Adipocyte (in vitro differentiated cells): Measurements from ENCODE around the gene CSMD2.

ENCODE experiments used
- DNase-seq: peaks from one replicate; pipeline ENCODE4 v3.0.0-alpha.2; 2015; ENCODE audit warnings: low read depth
- H3K27me3 ChIP-seq: replicated peaks from 2 replicates; pipeline ENCODE4 v1.7.0; 2013; ENCODE audit warnings: mild to moderate bottlenecking, low read length, moderate library complexity; ENCODE audit not compliant: control insufficient read depth, insufficient read depth
- H3K36me3 ChIP-seq: 2 replicates; pipeline ENCODE4 v1.7.0; 2013; ENCODE audit warnings: low read length, mild to moderate bottlenecking, moderate library complexity; ENCODE audit not compliant: control insufficient read depth, insufficient read depth, severe bottlenecking
- H3K4me1 ChIP-seq: 2 replicates; pipeline ENCODE4 v1.7.0; 2013; ENCODE audit warnings: mild to moderate bottlenecking, low read length, moderate library complexity; ENCODE audit not compliant: control insufficient read depth, insufficient read depth
- H3K4me3 ChIP-seq: 2 replicates; pipeline ENCODE4 v1.7.0; 2013; ENCODE audit warnings: mild to moderate bottlenecking, low read length, moderate library complexity
- H3K9ac ChIP-seq: 2 replicates; pipeline ENCODE4 v1.7.0; 2013; ENCODE audit warnings: mild to moderate bottlenecking, low read length, moderate library complexity
- H3K9me3 ChIP-seq: 2 replicates; pipeline ENCODE4 v1.7.0; 2013; ENCODE audit warnings: mild to moderate bottlenecking, low read length, moderate library complexity; ENCODE audit not compliant: control insufficient read depth

The CSMD2 gene

DNA sequence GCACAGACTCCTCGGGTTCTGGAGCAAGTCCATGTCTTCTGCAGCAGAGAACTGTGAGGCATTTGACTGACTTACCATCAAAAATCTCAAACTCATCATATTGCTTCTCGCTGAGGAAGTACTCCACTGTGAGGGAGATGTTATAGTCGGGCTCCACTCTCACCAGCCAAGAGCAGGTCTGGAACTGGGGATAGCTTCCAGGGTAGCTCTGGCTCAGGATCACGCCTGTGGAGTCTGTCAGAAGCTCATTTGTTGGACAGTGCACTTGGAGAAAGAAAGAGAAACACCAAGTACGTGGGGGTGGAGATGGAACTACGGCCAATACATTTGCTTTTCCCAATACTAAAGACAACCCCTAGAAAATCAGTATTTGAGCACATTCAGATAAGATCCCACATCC, 581.5 kb downstream of the CSMD2 start:
- H3K9me3 ChIP-seq: no peaks in the 10 kb centered on the region
- no peaks in the 10 kb centered on the region for H3K27me3 ChIP-seq
- no peaks in the 10 kb centered on the region for H3K36me3 ChIP-seq
- H3K4me3 ChIP-seq: no peak overlapping the region
- H3K4me1 ChIP-seq: peaks cover 5% of the 10 kb centered on the region
- DNase-seq: no peak
- no peak overlapping the region for H3K9ac ChIP-seq

DNA sequence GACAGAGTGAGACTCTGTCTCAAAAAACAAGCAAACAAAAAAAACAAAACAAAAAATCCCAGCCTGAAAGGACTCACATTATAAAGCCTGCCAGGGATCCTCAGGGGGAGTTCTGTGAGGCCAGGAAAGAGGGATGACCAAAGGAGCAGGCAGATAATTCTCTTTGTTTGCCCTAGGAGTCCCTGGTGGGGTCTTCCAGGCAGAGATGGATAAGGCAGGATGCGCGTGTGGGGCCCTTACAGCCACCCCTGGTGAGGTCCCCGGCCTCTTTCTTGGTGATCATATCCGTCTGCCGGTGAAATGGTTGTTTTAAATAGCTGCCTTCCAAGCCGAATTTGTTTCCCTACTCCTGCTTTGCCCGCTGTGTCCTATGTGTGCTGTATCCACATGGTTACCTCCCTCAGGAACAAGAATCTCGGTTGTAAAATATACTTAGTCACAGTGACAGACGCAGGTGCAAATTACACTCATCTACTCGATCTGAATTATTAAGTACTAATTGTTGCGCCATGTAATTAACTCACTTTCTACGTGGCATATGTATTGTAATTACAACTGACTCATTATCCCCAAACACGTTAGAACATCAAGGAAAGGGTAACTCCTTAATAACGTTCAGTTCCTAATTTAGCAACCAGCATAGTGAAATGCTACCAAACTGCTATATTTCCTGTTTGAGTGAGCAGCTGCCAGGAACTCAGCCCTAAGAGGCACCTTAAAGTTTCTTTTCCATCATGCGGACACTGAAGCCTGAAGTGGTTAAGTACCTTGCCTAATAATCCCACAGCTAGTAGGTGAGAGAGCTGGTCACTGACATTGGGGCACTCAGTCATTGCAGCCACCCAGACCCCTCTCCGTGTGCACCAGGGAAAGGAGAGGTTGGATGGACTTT, 586.2 kb downstream of the CSMD2 start:
- Histone ChIP-seq H3K36me3 (peaks cover 4% of the 10 kb centered on the region), H3K9ac (no peak overlapping the region), H3K4me1 (no peaks in the 10 kb centered on the region), H3K27me3 (no peaks in the 10 kb centered on the region), H3K4me3 (no peak overlapping the region), H3K9me3 (no peaks in the 10 kb centered on the region)
- no peak for DNase-seq

DNA sequence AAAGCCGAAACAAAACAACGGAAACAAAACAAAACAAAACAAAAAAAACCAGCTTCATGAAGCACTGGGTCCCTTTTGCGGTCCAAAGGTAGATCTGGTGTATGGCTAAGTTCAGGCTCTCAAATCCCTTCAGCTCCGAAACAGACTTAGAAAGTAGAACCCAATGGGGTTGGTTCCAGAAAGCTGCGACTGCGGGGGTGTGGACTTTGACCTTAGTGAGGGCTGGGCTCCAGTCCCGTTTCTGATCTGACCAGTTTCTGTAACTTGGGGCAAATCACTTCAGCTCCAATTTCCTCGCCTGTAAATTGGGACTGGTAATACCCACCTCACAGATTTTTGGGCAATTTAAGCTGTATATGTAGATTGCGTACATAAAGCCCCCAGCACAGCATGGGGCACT, 587.4 kb downstream of the CSMD2 start:
- H3K27me3 ChIP-seq: no peaks in the 10 kb centered on the region
- H3K4me3 ChIP-seq: no peak overlapping the region
- no peaks in the 10 kb centered on the region for H3K4me1 ChIP-seq
- no peaks in the 10 kb centered on the region for H3K9me3 ChIP-seq
- no peak overlapping the region for H3K9ac ChIP-seq
- DNase-seq: no peak
- H3K36me3 ChIP-seq: peaks cover 4% of the 10 kb centered on the region

DNA sequence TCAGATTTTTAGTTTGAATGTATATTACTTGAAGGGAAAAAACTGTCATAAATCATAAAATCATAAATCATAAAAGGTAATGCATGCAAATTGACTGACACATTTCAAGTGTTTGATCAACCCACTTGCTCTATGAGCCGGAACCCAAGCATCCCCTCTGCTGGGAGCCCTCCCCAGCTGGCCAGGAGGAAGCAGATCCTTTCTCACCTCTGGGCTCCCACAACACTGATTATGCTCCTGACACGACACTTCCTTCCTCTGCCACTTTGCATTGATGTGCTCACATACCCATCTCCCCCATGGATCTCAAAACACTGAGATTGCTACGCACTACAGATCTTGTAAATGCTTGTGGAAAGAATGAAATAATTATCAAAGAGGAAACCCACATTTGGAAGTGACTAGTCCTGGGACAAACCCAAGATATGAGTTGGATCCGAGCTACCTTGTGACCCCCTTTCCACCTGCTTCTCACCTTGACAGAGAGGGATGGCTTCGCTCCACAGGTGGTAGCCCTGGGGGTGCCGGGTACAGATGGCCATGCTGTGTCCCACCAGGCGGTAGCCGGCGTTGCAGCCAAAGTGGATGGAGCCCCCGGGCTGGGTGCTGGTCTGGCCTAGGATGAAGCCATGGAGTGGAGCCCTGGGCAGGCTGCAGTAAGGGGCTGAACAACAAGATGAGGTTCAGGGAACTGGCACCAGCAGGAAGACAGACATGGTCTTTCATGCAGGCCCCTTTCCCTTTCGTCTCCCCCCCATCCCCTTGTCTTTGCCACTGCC, 588.0 kb downstream of the CSMD2 start:
- H3K36me3 ChIP-seq: peaks cover 4% of the 10 kb centered on the region
- no peaks in the 10 kb centered on the region for H3K9me3 ChIP-seq
- no peak for DNase-seq

DNA sequence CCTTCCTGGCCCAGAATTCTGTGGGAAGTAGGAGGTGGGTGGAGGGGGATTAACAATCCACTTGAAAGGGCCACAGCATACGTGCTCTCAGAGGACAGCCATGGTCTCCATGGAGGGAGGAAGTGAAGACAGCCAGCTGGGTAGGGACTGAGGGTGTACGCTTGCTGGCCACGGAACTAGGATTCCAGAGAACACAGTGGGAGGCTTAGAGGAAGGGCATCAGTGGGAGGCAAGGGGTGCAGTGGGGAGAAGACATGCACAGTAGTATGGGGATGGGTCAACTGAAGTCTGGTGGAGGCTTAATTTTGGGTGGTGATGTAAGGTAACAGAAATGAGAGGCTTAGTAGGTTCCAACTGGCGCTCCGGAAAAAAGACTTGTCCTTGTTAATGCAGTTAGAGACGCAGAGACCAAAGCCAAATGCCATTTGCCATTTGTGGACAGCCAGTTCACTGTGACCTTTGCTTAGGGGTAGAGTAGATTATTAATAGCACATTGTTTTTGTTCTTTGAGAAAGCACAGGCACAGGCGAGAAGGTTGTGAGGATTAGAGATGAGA, 589.6 kb downstream of the CSMD2 start:
- Histone ChIP-seq H3K9ac (no peak overlapping the region), H3K27me3 (no peaks in the 10 kb centered on the region), H3K36me3 (peaks cover 17% of the 10 kb centered on the region), H3K4me3 (no peak overlapping the region), H3K4me1 (no peaks in the 10 kb centered on the region), H3K9me3 (no peaks in the 10 kb centered on the region)
- DNase-seq: no peak

More for the DNA sequence above, 588.0 kb downstream of the CSMD2 start:
- Histone ChIP-seq H3K4me1 (no peaks in the 10 kb centered on the region), H3K27me3 (no peaks in the 10 kb centered on the region), H3K4me3 (no peak overlapping the region), H3K9ac (no peak overlapping the region)

DNA sequence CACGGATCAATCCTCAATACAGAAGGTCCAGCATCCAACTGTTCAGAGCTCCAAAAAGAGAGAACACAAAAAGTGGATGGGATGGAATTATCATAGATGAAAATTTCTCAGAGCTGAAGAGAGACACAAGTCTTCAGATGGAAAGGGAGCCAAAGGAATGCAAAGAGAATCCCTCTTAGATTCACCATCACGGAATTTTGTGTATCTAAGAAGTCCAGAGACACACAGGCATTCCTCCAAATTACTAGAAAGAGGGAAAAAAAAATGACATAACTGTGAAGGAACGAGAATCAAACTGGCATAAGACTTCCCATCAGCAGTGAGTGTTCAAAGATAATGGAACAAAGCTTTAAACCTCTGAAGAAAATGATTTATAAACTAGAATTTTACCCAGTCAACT, 591.4 kb downstream of the CSMD2 start:
- Histone ChIP-seq H3K9ac (no peak overlapping the region), H3K9me3 (no peaks in the 10 kb centered on the region), H3K4me1 (no peaks in the 10 kb centered on the region), H3K27me3 (no peaks in the 10 kb centered on the region), H3K36me3 (peaks cover 17% of the 10 kb centered on the region), H3K4me3 (no peak overlapping the region)
- no peak for DNase-seq

DNA sequence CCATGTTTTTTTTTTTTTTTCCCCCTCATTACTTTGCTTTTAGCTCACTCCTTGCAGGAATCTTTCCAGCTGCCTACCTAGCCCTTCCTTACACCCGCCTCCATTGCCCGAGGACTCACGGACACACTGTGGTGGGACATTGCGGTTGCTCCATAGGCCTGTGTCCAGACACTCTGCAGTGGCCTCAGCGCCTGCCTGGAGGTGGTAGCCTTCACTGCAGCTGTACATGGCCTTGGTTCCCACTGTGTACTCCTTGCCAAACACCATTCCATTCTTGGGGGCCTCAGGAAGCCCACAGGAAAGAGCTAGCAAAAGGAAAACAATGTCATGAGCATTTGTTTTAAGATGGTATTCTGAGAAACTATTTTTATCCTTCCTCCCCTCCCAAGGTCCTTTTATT, 592.6 kb downstream of the CSMD2 start:
- Histone ChIP-seq H3K9me3 (no peaks in the 10 kb centered on the region), H3K4me3 (no peak overlapping the region), H3K36me3 (peaks cover 17% of the 10 kb centered on the region), H3K9ac (no peak overlapping the region), H3K4me1 (no peaks in the 10 kb centered on the region), H3K27me3 (no peaks in the 10 kb centered on the region)
- no peak for DNase-seq

DNA sequence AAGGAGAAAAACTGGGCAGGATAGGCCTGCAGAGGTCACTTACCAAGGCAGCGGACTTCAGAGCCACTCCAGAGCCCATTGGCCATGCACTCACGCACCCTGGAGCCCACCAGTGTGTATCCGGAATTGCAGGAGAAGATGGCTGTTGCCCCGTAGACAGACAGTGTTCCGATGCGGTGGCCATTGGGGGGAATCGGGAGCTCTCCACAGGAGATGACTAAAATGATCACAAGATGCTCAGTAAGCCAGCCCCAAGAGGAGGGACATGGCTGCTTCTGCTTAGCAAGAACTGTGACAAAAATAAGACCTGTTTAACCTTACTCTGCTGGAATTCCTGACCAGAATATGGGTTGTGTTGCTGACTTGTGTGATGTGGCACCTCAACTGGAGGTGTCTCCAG, 595.7 kb downstream of the CSMD2 start:
- Histone ChIP-seq H3K36me3 (peaks cover 13% of the 10 kb centered on the region), H3K4me1 (no peaks in the 10 kb centered on the region), H3K9me3 (no peaks in the 10 kb centered on the region), H3K4me3 (no peak overlapping the region), H3K27me3 (no peaks in the 10 kb centered on the region), H3K9ac (no peak overlapping the region)
- DNase-seq: no peak

DNA sequence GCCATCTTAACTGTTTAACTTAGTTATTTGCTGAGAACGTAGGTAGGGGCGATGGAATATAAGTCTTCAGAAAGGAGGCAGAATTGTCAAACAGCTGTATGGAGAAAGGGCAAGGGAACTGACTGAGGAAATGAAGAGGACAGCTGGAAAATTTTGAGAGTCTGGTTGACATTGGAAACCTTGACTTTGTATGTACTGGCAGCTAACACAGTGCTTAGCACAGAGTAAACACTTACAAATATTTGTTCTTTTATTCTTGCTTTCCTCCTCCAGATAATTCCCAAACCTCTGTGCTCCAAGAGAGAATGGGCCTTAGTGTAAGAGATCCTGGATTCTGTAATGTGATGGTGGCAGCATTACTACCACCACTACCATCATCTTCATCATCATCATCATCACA, 601.3 kb downstream of the CSMD2 start:
- Histone ChIP-seq H3K4me3 (no peak overlapping the region), H3K4me1 (no peaks in the 10 kb centered on the region), H3K9ac (no peak overlapping the region), H3K9me3 (no peaks in the 10 kb centered on the region), H3K27me3 (no peaks in the 10 kb centered on the region), H3K36me3 (no peaks in the 10 kb centered on the region)
- no peak for DNase-seq

DNA sequence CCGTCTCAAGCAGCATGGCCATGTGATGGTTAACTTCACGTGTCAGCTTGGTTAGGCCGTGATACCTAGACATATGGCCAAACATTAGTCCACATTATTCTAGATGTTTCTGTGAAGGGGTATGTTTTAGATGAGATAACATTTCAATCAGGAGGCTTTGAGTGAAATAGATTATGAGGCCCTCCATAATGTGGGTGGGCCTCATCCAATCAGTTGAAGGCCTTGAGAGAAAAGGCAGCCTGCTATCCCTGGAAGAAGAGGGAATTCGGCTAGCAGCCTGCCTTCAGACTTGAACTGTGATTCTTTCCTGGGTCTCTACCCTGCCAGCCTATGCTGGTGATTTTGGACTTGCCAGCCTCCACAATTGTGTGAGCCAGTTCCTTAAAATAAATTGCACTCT, 602.5 kb downstream of the CSMD2 start:
- H3K27me3 ChIP-seq: no peaks in the 10 kb centered on the region
- no peaks in the 10 kb centered on the region for H3K4me1 ChIP-seq
- H3K9ac ChIP-seq: no peak overlapping the region
- no peaks in the 10 kb centered on the region for H3K9me3 ChIP-seq
- peaks cover 4% of the 10 kb centered on the region for H3K36me3 ChIP-seq
- no peak overlapping the region for H3K4me3 ChIP-seq
- no peak for DNase-seq

DNA sequence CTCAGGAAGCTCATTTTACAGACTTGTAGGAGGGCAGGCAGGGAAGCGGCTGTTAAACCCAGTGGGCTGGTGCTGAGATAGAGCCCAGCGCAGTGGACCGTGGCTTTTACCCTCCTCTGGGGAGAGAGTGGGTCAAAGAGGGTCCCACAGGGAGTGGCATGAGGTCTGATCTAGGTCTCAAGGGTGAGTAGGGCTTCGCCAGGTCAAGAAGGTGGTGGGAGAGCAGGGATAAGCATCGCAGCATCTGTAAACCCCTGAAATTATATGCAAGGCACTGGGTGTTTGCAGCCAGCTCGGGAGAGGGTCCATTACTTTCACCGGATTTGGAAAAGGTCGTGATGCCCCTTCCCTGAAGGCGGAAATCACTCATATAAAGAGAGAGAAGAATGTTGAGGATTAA, 603.5 kb downstream of the CSMD2 start:
- no peak overlapping the region for H3K4me3 ChIP-seq
- H3K4me1 ChIP-seq: no peaks in the 10 kb centered on the region
- no peak for DNase-seq
- no peak overlapping the region for H3K9ac ChIP-seq
- peaks cover 9% of the 10 kb centered on the region for H3K36me3 ChIP-seq
- H3K9me3 ChIP-seq: no peaks in the 10 kb centered on the region
- no peaks in the 10 kb centered on the region for H3K27me3 ChIP-seq
